Keratinocyte (primary cell): Measurements from ENCODE around the gene TIPIN. TPM values are rescaled to one million over a fixed set of nuclear protein-coding genes. Genes with fewer than 3 reads are reported as not detected.

ENCODE experiments used
- DNase-seq: peaks from one replicate; pipeline ENCODE4 v3.0.0-alpha.2; 2011; ENCODE audit warnings: low read depth, missing footprints, low spot score
- FAIRE-seq: peaks from 2 replicates; lab custom pipeline; 2011; peaks lifted over from hg19 to GRCh38; lab: Jason Lieb, UNC
- H2AFZ ChIP-seq: 2 replicates; pipeline ENCODE4 v1.6.0; 2012; ENCODE audit warnings: low read length, control low read depth, inconsistent platforms; ENCODE audit not compliant: control insufficient read depth
- H3K27ac ChIP-seq: 2 replicates; pipeline ENCODE4 v1.5.1; 2011; ENCODE audit warnings: low read length; ENCODE audit not compliant: control insufficient read depth, insufficient read depth
- H3K27me3 ChIP-seq: 3 replicates; pipeline ENCODE4 v1.6.0; 2011; ENCODE audit warnings: low read length; ENCODE audit not compliant: control insufficient read depth, insufficient read depth; ENCODE audit errors: extremely low read depth
- H3K36me3 ChIP-seq, 2 experiments: 2 replicates in 1 of 2; 3 replicates in 1 of 2; pipeline ENCODE4 v1.5.1; 2011; ENCODE audit warnings: low read length in 2 of 2, mild to moderate bottlenecking in 1 of 2; ENCODE audit not compliant: control insufficient read depth in 2 of 2, insufficient read depth in 2 of 2; ENCODE audit errors: extremely low read depth in 1 of 2
- H3K4me1 ChIP-seq: 3 replicates; pipeline ENCODE4 v1.5.1; 2011; ENCODE audit warnings: low read length; ENCODE audit not compliant: control insufficient read depth, insufficient read depth; ENCODE audit errors: extremely low read depth
- H3K4me2 ChIP-seq: 3 replicates; pipeline ENCODE4 v1.6.0; 2011; ENCODE audit warnings: low read depth, low read length; ENCODE audit not compliant: control insufficient read depth, insufficient read depth; ENCODE audit errors: extremely low read depth
- H3K4me3 ChIP-seq, 3 experiments: fragments of 200-600 bp in 1 of 3; sonication (generic) in 1 of 3; 2 replicates in 2 of 3; 3 replicates in 1 of 3; pipeline ENCODE4 v1.5.1; 2011 to 2016; ENCODE audit warnings: low read length in 3 of 3, mild to moderate bottlenecking in 3 of 3, control low read depth in 2 of 3, inconsistent platforms in 1 of 3, low read depth in 1 of 3, mixed read lengths in 1 of 3, mixed run types in 1 of 3, moderate library complexity in 1 of 3; ENCODE audit not compliant: control insufficient read depth in 2 of 3, insufficient read depth in 2 of 3; ENCODE audit errors: extremely low read depth in 1 of 3
- H3K79me2 ChIP-seq: 2 replicates; pipeline ENCODE4 v1.6.0; 2012; ENCODE audit warnings: low read length; ENCODE audit not compliant: control insufficient read depth, insufficient read depth
- H3K9ac ChIP-seq: 3 replicates; pipeline ENCODE4 v1.6.0; 2011; ENCODE audit warnings: low read length; ENCODE audit not compliant: control insufficient read depth, insufficient read depth; ENCODE audit errors: extremely low read depth
- H3K9me1 ChIP-seq: 3 replicates; pipeline ENCODE4 v1.6.0; 2011; ENCODE audit warnings: low read length; ENCODE audit not compliant: control insufficient read depth, insufficient read depth; ENCODE audit errors: extremely low read depth
- H3K9me3 ChIP-seq: 2 replicates; pipeline ENCODE4 v1.5.1; 2012; ENCODE audit warnings: low read depth, low read length; ENCODE audit not compliant: control insufficient read depth
- H4K20me1 ChIP-seq: 3 replicates; pipeline ENCODE4 v1.6.0; 2011; ENCODE audit warnings: low read length; ENCODE audit not compliant: control insufficient read depth, insufficient read depth; ENCODE audit errors: extremely low read depth
- CTCF ChIP-seq, 3 experiments: IDR thresholded peaks in 1 of 3; conservative IDR thresholded peaks in 1 of 3; optimal IDR thresholded peaks in 1 of 3; 2 replicates in 2 of 3; 3 replicates in 1 of 3; pipeline versions ENCODE3 to v1.5.1; 2011; ENCODE audit warnings: low read length in 3 of 3, mild to moderate bottlenecking in 3 of 3, moderate library complexity in 2 of 3, control low read depth in 1 of 3, inconsistent platforms in 1 of 3; ENCODE audit not compliant: insufficient read depth in 2 of 3; ENCODE audit errors: extremely low read depth in 1 of 3
- EZH2 ChIP-seq: IDR thresholded peaks from one replicate; pipeline ENCODE4 v1.6.1; 2012; ENCODE audit warnings: inconsistent platforms, mild to moderate bottlenecking, low read length, moderate library complexity
- dilution Hi-C: fragments of 300-500 bp; cut with MboI; formaldehyde crosslinking; loops from one replicate; pipeline ENCODE4 v1.7.0; 2020; ENCODE audit warnings: low sequenced_read_pairs; ENCODE audit not compliant: extremely low pct_ligation_motif_present
- polyA plus RNA-seq, 5 experiments: library from polyadenylated mRNA; depleted of rRNA in 3 of 5; stranded (reverse) in 3 of 5; stranded (forward) in 1 of 5; unstranded in 1 of 5; fragments of >200 nt; gene quantifications; 1 replicate in 1 of 5; 2 replicates in 3 of 5; 3 replicates in 1 of 5; pipeline versions ENCODE4 v1.2.1 to v1.2.3, GENCODE V29; 2011 to 2012; ENCODE audit warnings: missing spikeins in 2 of 5, low read depth in 1 of 5, low replicate concordance in 1 of 5

Gene TIPIN
- polyA plus RNA-seq, 1 donor (not counting 4 experiments of a cell fraction or from before 2014, with no cell fraction given), result 11.9 TPM

GRCh38 chr15:66292571-66293418, 63.7 kb downstream of the TIPIN start:
- H3K36me3 ChIP-seq, result no peaks in the 10 kb centered on the region
- H3K4me2 ChIP-seq, result peak overlapping the region; percentile 95
- H3K9ac ChIP-seq, result peak overlapping the region; percentile 80
- H3K9me3 ChIP-seq, result no peaks in the 10 kb centered on the region
- peak overlapping the region; percentile 42 for H3K27ac ChIP-seq
- H3K27me3 ChIP-seq, result no peaks in the 10 kb centered on the region
- H3K4me1 ChIP-seq, result peaks cover 34% of the 10 kb centered on the region
- H2AFZ ChIP-seq, result peak overlapping the region; percentile 51
- TF ChIP-seq CTCF (optimal IDR thresholded peaks at IDR 0.05 in 1 of 3, IDR thresholded peaks at IDR 0.05 in 1 of 3, conservative IDR thresholded peaks at IDR 0.05 in 1 of 3; ENCODE audit: extremely low read depth in 1 of 3, insufficient read depth in 2 of 3, low read length in 3 of 3) (no peak), EZH2 (no peak)
- H4K20me1 ChIP-seq, result no peaks in the 10 kb centered on the region
- dilution Hi-C loops, result no loop called here
- DNase-seq, result no peak
- peak overlapping the region; percentile 41 to 73 (median 46) for H3K4me3 ChIP-seq
- no peak for FAIRE-seq
- H3K79me2 ChIP-seq, result no peaks in the 10 kb centered on the region
- H3K9me1 ChIP-seq, result no peaks in the 10 kb centered on the region

GRCh38 chr15:66291816-66292570, 64.5 kb downstream of the TIPIN start:
- Histone ChIP-seq H3K9ac (no peak overlapping the region), H3K27ac (no peak overlapping the region), H4K20me1 (no peaks in the 10 kb centered on the region), H3K36me3 (no peaks in the 10 kb centered on the region), H3K27me3 (no peaks in the 10 kb centered on the region), H2AFZ (no peak overlapping the region), H3K9me3 (no peaks in the 10 kb centered on the region), H3K9me1 (no peaks in the 10 kb centered on the region), H3K4me3 (no peak overlapping the region), H3K4me1 (peaks cover 34% of the 10 kb centered on the region), H3K79me2 (no peaks in the 10 kb centered on the region), H3K4me2 (no peak overlapping the region)
- no peak for TF ChIP-seq EZH2
- TF ChIP-seq CTCF (optimal IDR thresholded peaks at IDR 0.05 in 1 of 3, IDR thresholded peaks at IDR 0.05 in 1 of 3, conservative IDR thresholded peaks at IDR 0.05 in 1 of 3; ENCODE audit: extremely low read depth in 1 of 3, insufficient read depth in 2 of 3, low read length in 3 of 3), result no peak
- no peak for FAIRE-seq
- no peak for DNase-seq
- dilution Hi-C loops, result no loop called here
